ENCODE results near the gene MTCL1.

DNA sequence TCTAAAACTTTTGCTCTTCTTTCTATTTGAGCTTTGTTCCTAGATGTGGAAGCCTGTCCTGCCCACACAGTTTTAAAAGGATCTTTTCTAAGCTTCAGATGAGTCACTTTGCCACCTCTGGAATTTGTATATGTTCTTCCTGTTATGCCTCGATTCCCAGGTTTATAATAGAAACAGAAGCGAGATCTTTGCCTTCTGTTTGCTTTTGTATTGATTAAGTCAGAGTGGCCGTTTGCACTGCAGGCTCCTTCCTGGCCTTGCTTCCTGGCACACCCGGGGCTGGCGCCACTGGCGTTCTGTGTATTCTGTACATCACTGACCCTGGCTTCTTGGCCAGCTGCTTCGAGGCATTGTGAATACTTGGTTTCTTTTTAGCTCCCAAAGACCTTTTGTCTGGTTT lies 91.8 kb downstream of the MTCL1 start:
- TF ChIP-seq CTCF (conservative IDR thresholded peaks at IDR 0.05) (no peak), ZFX (IDR thresholded peaks at IDR 0.05) (no peak)
